GM23248 (cell line): ENCODE results near the gene UBAP2. TPM values are rescaled to one million over a fixed set of nuclear protein-coding genes. Genes with fewer than 3 reads are reported as not detected.
A peak's percentile ranks its signal among the peaks of the same experiment; 100 is the strongest.
"Not testable (repeated sequence)": the region's sequence is repeated elsewhere in the genome, so short reads cannot be mapped to it uniquely, and the experiment has no call there.

Source experiments
- DNase-seq: peaks from one replicate; pipeline ENCODE4 v3.0.0-alpha.2; 2015
- H2AFZ ChIP-seq: fragments of 200-600 bp; sonication (generic); 2 replicates; pipeline ENCODE4 v1.6.1; 2016; ENCODE audit warnings: antibody characterized with exemption
- H3F3A ChIP-seq: fragments of 200-600 bp; sonication (generic); 2 replicates; pipeline ENCODE4 v1.6.1; 2016; ENCODE audit warnings: mild to moderate bottlenecking, antibody characterized with exemption, mixed run types; ENCODE audit not compliant: insufficient read depth
- H3K27ac ChIP-seq: fragments of 200-600 bp; sonication (generic); 2 replicates; pipeline ENCODE4 v1.5.1; 2016; ENCODE audit warnings: mild to moderate bottlenecking
- H3K27me3 ChIP-seq: fragments of 200-600 bp; sonication (generic); replicated peaks from 2 replicates; pipeline ENCODE4 v1.6.1; 2016; ENCODE audit warnings: mild to moderate bottlenecking; ENCODE audit not compliant: insufficient read depth
- H3K36me3 ChIP-seq: fragments of 200-600 bp; sonication (generic); 2 replicates; pipeline ENCODE4 v1.6.1; 2016; ENCODE audit warnings: low read depth, mild to moderate bottlenecking
- H3K4me1 ChIP-seq: fragments of 200-600 bp; sonication (generic); 2 replicates; pipeline ENCODE4 v1.6.1; 2016; ENCODE audit warnings: mild to moderate bottlenecking; ENCODE audit not compliant: insufficient read depth
- H3K4me2 ChIP-seq: fragments of 200-600 bp; sonication (generic); one replicate; pipeline ENCODE4 v1.6.1; 2016; ENCODE audit warnings: mild to moderate bottlenecking; ENCODE audit not compliant: unreplicated experiment
- H3K4me3 ChIP-seq: fragments of 200-600 bp; sonication (generic); 2 replicates; pipeline ENCODE4 v1.5.1; 2016; ENCODE audit warnings: mild to moderate bottlenecking
- H3K79me2 ChIP-seq: fragments of 200-600 bp; sonication (generic); 2 replicates; pipeline ENCODE4 v1.6.1; 2016; ENCODE audit warnings: mild to moderate bottlenecking; ENCODE audit not compliant: insufficient read depth
- H3K9ac ChIP-seq: fragments of 200-600 bp; sonication (generic); 2 replicates; pipeline ENCODE4 v1.6.1; 2016; ENCODE audit warnings: mild to moderate bottlenecking
- H3K9me2 ChIP-seq: fragments of 200-600 bp; sonication (generic); 2 replicates; pipeline ENCODE4 v1.6.1; 2016; ENCODE audit warnings: mixed run types, mild to moderate bottlenecking, moderate library complexity; ENCODE audit not compliant: insufficient read depth
- H3K9me3 ChIP-seq: fragments of 200-600 bp; sonication (generic); one replicate; pipeline ENCODE4 v1.6.1; 2017; ENCODE audit warnings: low read depth
- H4K20me1 ChIP-seq: fragments of 200-600 bp; sonication (generic); 2 replicates; pipeline ENCODE4 v1.6.0; 2016; ENCODE audit not compliant: insufficient read depth
- EZH2 ChIP-seq: fragments of 200-600 bp; sonication (generic); IDR thresholded peaks from 2 replicates; pipeline ENCODE4 v1.6.1; 2018; ENCODE audit warnings: antibody characterized with exemption, mild to moderate bottlenecking; ENCODE audit not compliant: insufficient read depth, poor library complexity, severe bottlenecking
- EZH2phosphoT487 ChIP-seq: fragments of 200-600 bp; sonication (generic); IDR thresholded peaks from 2 replicates; pipeline ENCODE4 v1.6.1; 2018; ENCODE audit warnings: antibody characterized with exemption, moderate library complexity, mild to moderate bottlenecking, low read depth; ENCODE audit not compliant: insufficient read depth
- WGBS, 2 experiments: methylation state at CpG; one replicate each; pipeline ENCODE4 v1.1.6; 2015 to 2017; ENCODE audit warnings: low lambda C conversion rate in 2 of 2, low coverage in 1 of 2; ENCODE audit errors: missing lambda C conversion rate in 2 of 2; 5-methylcytosine and 5-hydroxymethylcytosine counted together
- in situ Hi-C: fragments of 300-500 bp; cut with MboI; formaldehyde crosslinking; loops from 2 replicates; pipeline ENCODE4 v1.15.0; 2020
- polyA plus RNA-seq: library from polyadenylated mRNA; unstranded; fragments of >200 nt; fragmentation: Nextera tagmentation; extraction: Ambion mirVana; gene quantifications from 2 replicates; pipeline ENCODE4 v1.2.1, GENCODE V29; 2016
- total RNA-seq: library from RNA; depleted of rRNA; stranded (reverse); fragments of >200 nt; shearing (Covaris generic); gene quantifications from 2 replicates; pipeline ENCODE4 v1.2.3, GENCODE V29; 2014

Gene UBAP2
- total and polyA plus RNA-seq, 2 experiments from 2014 or later: 13.0 to 13.9 TPM

- no peak overlapping the region for H3K4me3 ChIP-seq
- H3K79me2 ChIP-seq: peaks cover 100% of the 10 kb centered on the region
- no peak overlapping the region for H3K9ac ChIP-seq
- TF ChIP-seq EZH2 (no peak), EZH2phosphoT487 (no peak)
- WGBS, 2 experiments: 98% methylated on average over 11 of the region's 11 CpGs
- H3K9me3 ChIP-seq: no peaks in the 10 kb centered on the region
- no peaks in the 10 kb centered on the region for H3K36me3 ChIP-seq
- H3K27me3 ChIP-seq: no peaks in the 10 kb centered on the region
- in situ Hi-C loops: no loop called here
- H3K27ac ChIP-seq: no peak overlapping the region
- H4K20me1 ChIP-seq: 0 out of 2 replicates have a peak, but pooled peaks cover 10% of the 10 kb centered on the region
- H2AFZ ChIP-seq: no peak overlapping the region
- H3K4me2 ChIP-seq: no peak overlapping the region
- H3K4me1 ChIP-seq: no peaks in the 10 kb centered on the region
- H3K9me2 ChIP-seq: no peaks in the 10 kb centered on the region
- DNase-seq: no peak
- peaks cover 13% of the 10 kb centered on the region; the same call in 1 of the 2 replicates for H3F3A ChIP-seq
These were observed 20.7 kb downstream of the UBAP2 start for GRCh38 chr9:34027845-34028574.

GRCh38 chr9:34025811-34026210 lies 22.9 kb downstream of the UBAP2 start:
- peaks cover 100% of the 10 kb centered on the region for H3K79me2 ChIP-seq
- DNase-seq: no peak
- H3K9me3 ChIP-seq: no peaks in the 10 kb centered on the region
- WGBS, 2 experiments: 82 to 90% methylated on average over 5 of the region's 5 CpGs
- H3K27ac ChIP-seq: no peak overlapping the region
- H3K4me1 ChIP-seq: no peaks in the 10 kb centered on the region
- H3K27me3 ChIP-seq: no peaks in the 10 kb centered on the region
- no peak overlapping the region for H2AFZ ChIP-seq
- no peak overlapping the region for H3K9ac ChIP-seq
- H3F3A ChIP-seq: peaks cover 13% of the 10 kb centered on the region; the same call in 1 of the 2 replicates
- H3K4me3 ChIP-seq: no peak overlapping the region
- TF ChIP-seq EZH2: no peak
- TF ChIP-seq EZH2phosphoT487: no peak
- H3K9me2 ChIP-seq: no peaks in the 10 kb centered on the region
- no peaks in the 10 kb centered on the region for H3K36me3 ChIP-seq
- no peak overlapping the region for H3K4me2 ChIP-seq
- 0 out of 2 replicates have a peak, but pooled peaks cover 10% of the 10 kb centered on the region for H4K20me1 ChIP-seq
- in situ Hi-C loops: no loop called here

GRCh38 chr9:34025062-34025461 lies 23.6 kb downstream of the UBAP2 start:
- no peak overlapping the region for H3K27ac ChIP-seq
- no peak overlapping the region for H3K4me3 ChIP-seq
- H3K9me3 ChIP-seq: no peaks in the 10 kb centered on the region
- no peaks in the 10 kb centered on the region for H3K9me2 ChIP-seq
- no peak overlapping the region for H3K4me2 ChIP-seq
- TF ChIP-seq EZH2phosphoT487 (no peak), EZH2 (no peak)
- H4K20me1 ChIP-seq: 0 out of 2 replicates have a peak, but pooled peaks cover 10% of the 10 kb centered on the region
- H3K79me2 ChIP-seq: peaks cover 100% of the 10 kb centered on the region
- no peaks in the 10 kb centered on the region for H3K27me3 ChIP-seq
- peaks cover 13% of the 10 kb centered on the region; the same call in 1 of the 2 replicates for H3F3A ChIP-seq
- 96 to 100% methylated on average over 1 of the region's 1 CpG for WGBS, 2 experiments
- H3K36me3 ChIP-seq: no peaks in the 10 kb centered on the region
- peak; percentile 7 for DNase-seq
- no peaks in the 10 kb centered on the region for H3K4me1 ChIP-seq
- in situ Hi-C loops: no loop called here
- H2AFZ ChIP-seq: no peak overlapping the region
- no peak overlapping the region for H3K9ac ChIP-seq

GRCh38 chr9:34024476-34024875 lies 24.2 kb downstream of the UBAP2 start:
- Histone ChIP-seq H3F3A (peaks cover 13% of the 10 kb centered on the region; the same call in 1 of the 2 replicates), H3K79me2 (peaks cover 100% of the 10 kb centered on the region)
- H3K27me3 ChIP-seq, in situ Hi-C loops, H3K4me3 ChIP-seq, H2AFZ ChIP-seq, H3K9me3 ChIP-seq, H3K9me2 ChIP-seq, H3K9ac ChIP-seq, H3K4me2 ChIP-seq, DNase-seq, H3K27ac ChIP-seq, H4K20me1 ChIP-seq, H3K36me3 ChIP-seq, H3K4me1 ChIP-seq: not testable (repeated sequence)
- 90 to 94% methylated on average over 9 of the region's 9 CpGs for WGBS, 2 experiments
